ENCODE measurements around the gene STEAP2. TPM values are rescaled to one million over a fixed set of nuclear protein-coding genes. Genes with fewer than 3 reads are reported as not detected.

The STEAP2 gene
- total RNA-seq (2014; rRNA removed; shearing (Covaris generic)) = 0.64 and 2.5 TPM in 2 replicates

GRCh38 chr7:90211391-90212148, at the start of gene STEAP2:
Gene STEAP2 (plus strand): TSS chr7:90211740. CDS start chr7:90225083, 13,343 bp downstream.

DNA sequence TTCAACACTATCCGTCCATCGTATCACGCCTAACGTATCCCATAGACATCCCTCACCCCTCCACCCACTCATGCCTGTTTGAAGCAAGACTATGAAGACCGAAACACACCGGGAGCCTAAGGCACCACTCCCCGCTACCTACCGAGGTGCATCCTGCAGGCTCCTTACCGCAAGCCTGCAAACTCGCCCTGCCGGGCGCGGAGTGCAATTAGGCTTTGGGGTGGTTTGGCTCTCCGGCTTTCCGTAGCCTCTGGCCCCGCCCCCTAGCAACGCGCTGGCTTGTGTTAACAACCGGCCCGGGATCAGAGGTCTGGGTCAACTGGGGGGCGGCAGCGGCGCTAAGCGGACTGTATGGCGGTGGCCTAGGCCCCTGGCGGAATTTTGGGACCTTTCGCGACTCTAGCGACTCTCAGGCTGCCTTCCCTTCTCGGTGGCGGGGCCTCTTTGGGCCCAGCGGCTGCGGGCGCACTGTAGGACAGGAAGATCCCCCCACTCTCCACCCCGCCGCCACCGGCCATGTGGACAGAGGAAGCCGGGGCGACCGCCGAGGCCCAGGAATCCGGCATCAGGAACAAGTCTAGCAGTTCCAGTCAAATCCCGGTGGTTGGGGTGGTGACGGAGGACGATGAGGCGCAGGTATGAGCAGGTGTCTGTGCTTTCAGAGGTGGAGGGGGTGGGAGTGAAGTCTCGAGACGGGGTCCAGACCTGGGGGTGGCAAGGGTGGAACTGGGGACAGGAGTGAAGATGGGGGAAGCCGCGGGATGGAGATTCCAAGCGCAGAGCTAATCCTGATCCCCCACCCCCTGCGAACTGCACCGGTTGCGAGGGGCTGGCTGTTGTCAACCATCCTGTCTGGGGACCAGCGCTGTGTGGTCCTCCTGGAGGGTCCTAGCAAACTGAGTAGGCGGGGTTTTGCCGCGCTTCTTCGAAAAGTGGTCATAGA, 33.6 kb downstream of the STEAP2 start, which contains the start of gene CFAP69:
Gene CFAP69 (plus strand): TSS at position 266 of the 943 bp plus-strand sequence. CDS start 251 bp downstream, at position 517.

Small RNA genes lying within 50 kb of the gene (small RNA-seq; reads per million reads assigned to genes)
- gene RF00019 = not detected

Other genes starting within 250 kb of the STEAP2 start
- gene STEAP1, start 57.3 kb upstream of the STEAP2 start, total RNA-seq (2014; rRNA removed; shearing (Covaris generic)) = 3.8 and 5.6 TPM in 2 replicates
- gene CFAP69, start 33.4 kb downstream of the STEAP2 start, total RNA-seq (2014; rRNA removed; shearing (Covaris generic)) = 4.8 and 13.1 TPM in 2 replicates
- gene FAM237B, start 109.6 kb downstream of the STEAP2 start, total RNA-seq (2014; rRNA removed; shearing (Covaris generic)) = not detected in 2 replicates
- gene GTPBP10, start 135.0 kb downstream of the STEAP2 start, total RNA-seq (2014; rRNA removed; shearing (Covaris generic)) = 15.7 and 23.7 TPM in 2 replicates
- 25.1 and 25.7 TPM in 2 replicates for gene CLDN12, start 191.7 kb downstream of the STEAP2 start, total RNA-seq (2014; rRNA removed; shearing (Covaris generic))